ENCODE data around the gene EXOSC3. TPM values are rescaled to one million over a fixed set of nuclear protein-coding genes. Genes with fewer than 3 reads are reported as not detected.

EXOSC3 gene
- total RNA-seq, 3 donors from 2014 or later, result 40.6 to 55.0 (median 49.9) TPM

GRCh38 chr9:37790096-37790495 is 5.2 kb upstream of the EXOSC3 start:
- intact Hi-C loops (cut with DNase I; ENCODE audit: low total_unique reads), result no loop called here

GRCh38 chr9:37788332-37788731 is 3.5 kb upstream of the EXOSC3 start:
- intact Hi-C loops (cut with DNase I; ENCODE audit: low total_unique reads), result no loop called here
- Histone ChIP-seq H3K4me3 (no peak overlapping the region), H3K27me3 (peaks cover 0 to 3% of the 10 kb centered on the region in 2 donors), H3K9me3 (no peaks in the 10 kb centered on the region), H3K27ac (no peak overlapping the region), H3K4me1 (peaks cover 0 to 12% of the 10 kb centered on the region in 2 donors), H3K36me3 (no peaks in the 10 kb centered on the region)
- DNase-seq (ENCODE audit: low spot score in 2 of 2), result no peak
- no peak for TF ChIP-seq POLR2AphosphoS5 (IDR thresholded peaks at IDR 0.05)
- no peak for TF ChIP-seq POLR2A (IDR thresholded peaks at IDR 0.05)
- TF ChIP-seq CTCF (IDR thresholded peaks at IDR 0.05), result no peak

More at GRCh38 chr9:37790096-37790495, 5.2 kb upstream of the EXOSC3 start:
- TF ChIP-seq POLR2A (IDR thresholded peaks at IDR 0.05), result no peak
- no peak for TF ChIP-seq CTCF (IDR thresholded peaks at IDR 0.05)
- no peak for TF ChIP-seq POLR2AphosphoS5 (IDR thresholded peaks at IDR 0.05)
- Histone ChIP-seq H3K4me3 (no peak overlapping the region), H3K36me3 (no peaks in the 10 kb centered on the region), H3K9me3 (no peaks in the 10 kb centered on the region), H3K27me3 (peaks cover 0 to 3% of the 10 kb centered on the region in 2 donors), H3K27ac (no peak overlapping the region), H3K4me1 (peaks cover 0 to 3% of the 10 kb centered on the region in 2 donors)
- no peak for DNase-seq (ENCODE audit: low spot score in 2 of 2)

GRCh38 chr9:37787059-37787458 is 2.2 kb upstream of the EXOSC3 start:
- Histone ChIP-seq H3K4me1 (peaks cover 0 to 13% of the 10 kb centered on the region in 2 donors), H3K9me3 (no peaks in the 10 kb centered on the region), H3K4me3 (no peak overlapping the region), H3K27me3 (peaks cover 0 to 3% of the 10 kb centered on the region in 2 donors), H3K27ac (no peak overlapping the region), H3K36me3 (no peaks in the 10 kb centered on the region)
- intact Hi-C loops (cut with DNase I; ENCODE audit: low total_unique reads), result no loop called here
- TF ChIP-seq POLR2AphosphoS5 (IDR thresholded peaks at IDR 0.05) (no peak), POLR2A (IDR thresholded peaks at IDR 0.05) (no peak), CTCF (IDR thresholded peaks at IDR 0.05) (no peak)
- no peak for DNase-seq (ENCODE audit: low spot score in 2 of 2)

GRCh38 chr9:37784291-37784615 is 611 bp downstream of the EXOSC3 start:
- H3K9me3 ChIP-seq, result no peaks in the 10 kb centered on the region

GRCh38 chr9:37778534-37778933 is 6.3 kb downstream of the EXOSC3 start:
- Histone ChIP-seq H3K36me3 (peaks cover 4% of the 10 kb centered on the region), H3K9me3 (no peaks in the 10 kb centered on the region), H3K27me3 (no peaks in the 10 kb centered on the region), H3K4me3 (no peak overlapping the region), H3K27ac (no peak overlapping the region), H3K4me1 (peaks cover 0 to 2% of the 10 kb centered on the region in 2 donors)
- DNase-seq (ENCODE audit: low spot score in 2 of 2), result no peak
- no peak for TF ChIP-seq POLR2A (IDR thresholded peaks at IDR 0.05)
- no peak for TF ChIP-seq CTCF (IDR thresholded peaks at IDR 0.05)
- no peak for TF ChIP-seq POLR2AphosphoS5 (IDR thresholded peaks at IDR 0.05)
- intact Hi-C loops (cut with DNase I; ENCODE audit: low total_unique reads), result no loop called here

More at GRCh38 chr9:37784291-37784615, 611 bp downstream of the EXOSC3 start:
- peaks cover 0 to 13% of the 10 kb centered on the region in 2 donors for H3K4me1 ChIP-seq
- peaks cover 0 to 3% of the 10 kb centered on the region in 2 donors for H3K27me3 ChIP-seq
- DNase-seq (ENCODE audit: low spot score in 2 of 2), result no peak
- intact Hi-C loops (cut with DNase I; ENCODE audit: low total_unique reads), result loop anchor here (5.0 kb wide), 1 partner anchor 502 kb away; no protein-coding TSS in a partner anchor
- H3K27ac ChIP-seq, result peak overlapping the region; percentile 78 to 90
- peak overlapping the region; percentile 78 to 99 (median 98) for H3K4me3 ChIP-seq
- H3K36me3 ChIP-seq, result no peaks in the 10 kb centered on the region
- TF ChIP-seq POLR2A (IDR thresholded peaks at IDR 0.05) (no peak), POLR2AphosphoS5 (IDR thresholded peaks at IDR 0.05) (no peak), CTCF (IDR thresholded peaks at IDR 0.05) (no peak)
